ENCODE results near the gene NFIA. TPM values are rescaled to one million over a fixed set of nuclear protein-coding genes. Genes with fewer than 3 reads are reported as not detected.

Gene NFIA
- total RNA-seq, 1 experiment from 2014 or later = 0.35 TPM

- Histone ChIP-seq H3K14ac (ENCODE audit: insufficient read depth, low read length) (no peak overlapping the region), H2BK5ac (ENCODE audit: insufficient read length, low read length) (no peak overlapping the region), H2AFZ (ENCODE audit: low read length) (no peak overlapping the region), H2BK20ac (ENCODE audit: low read depth, low read length, poor library complexity, severe bottlenecking) (no peak overlapping the region), H3K79me2 (ENCODE audit: insufficient read depth, low read length) (no peaks in the 10 kb centered on the region), H3K9me3 (ENCODE audit: control insufficient read depth, low read depth, low read length) (no peaks in the 10 kb centered on the region), H3T11ph (ENCODE audit: low read length) (no peak overlapping the region), H4K5ac (ENCODE audit: insufficient read length, low read depth, low read length) (no peak overlapping the region), H3K4ac (ENCODE audit: low read depth, low read length) (no peak overlapping the region), H3K18ac (ENCODE audit: insufficient read length, low read depth, low read length) (no peak overlapping the region), H3K9ac (ENCODE audit: extremely low read depth, insufficient read length, low read length) (no peak overlapping the region), H2AK5ac (ENCODE audit: insufficient read length, low read length) (no peak overlapping the region), H2BK12ac (ENCODE audit: insufficient read length, low read depth, low read length) (no peak overlapping the region), H3K27ac (ENCODE audit: insufficient read length, low read depth, low read length) (no peak overlapping the region), H3K23ac (ENCODE audit: insufficient read length, low read depth, low read length) (no peak overlapping the region), H3K23me2 (ENCODE audit: insufficient read length, low read depth, low read length, poor library complexity, severe bottlenecking) (no peaks in the 10 kb centered on the region), H3K27me3 (ENCODE audit: insufficient read depth, low read length) (no peaks in the 10 kb centered on the region), H4K8ac (replicated peaks; ENCODE audit: insufficient read length, low read depth, low read length) (no peak overlapping the region), H4K20me1 (ENCODE audit: control insufficient read depth, insufficient read depth, insufficient read length) (no peaks in the 10 kb centered on the region), H2BK15ac (ENCODE audit: low read depth, low read length) (no peak overlapping the region), H4K91ac (ENCODE audit: insufficient read length, low read depth, low read length) (no peak overlapping the region), H3K4me1 (ENCODE audit: insufficient read depth, low read length) (no peaks in the 10 kb centered on the region), H3K79me1 (ENCODE audit: insufficient read depth, low read depth, low read length, poor library complexity, severe bottlenecking) (no peaks in the 10 kb centered on the region), H3K56ac (ENCODE audit: insufficient read length, low read depth, low read length) (no peak overlapping the region), H3K4me2 (ENCODE audit: insufficient read depth, insufficient read length, low read length) (no peak overlapping the region), H2BK120ac (ENCODE audit: low read depth, low read length, poor library complexity, severe bottlenecking) (no peak overlapping the region)
- DNase-seq = no peak
- WGBS (ENCODE audit: extremely low coverage, insufficient read length, low lambda C conversion rate) = no CpG with 5 or more reads among the region's 4 CpGs
- no peak overlapping the region for H3K27ac Mint-ChIP-seq
- H3K9me3 Mint-ChIP-seq = peaks cover 0 to 5% of the 10 kb centered on the region in 2 experiments; a peak in 1 of 5 replicates
- TF ChIP-seq CTCF (conservative IDR thresholded peaks at IDR 0.05) = no peak
- peaks cover 0 to 4% (median 0%) of the 10 kb centered on the region in 3 experiments; a peak in 1 of 7 replicates for H3K36me3 Mint-ChIP-seq (ENCODE audit: insufficient read depth in 1 of 3, low read depth in 3 of 3)
- H3K4me3 Mint-ChIP-seq = no peak overlapping the region
- H3K27me3 Mint-ChIP-seq (ENCODE audit: low read depth) = no peaks in the 10 kb centered on the region
- peaks cover 0 to 3% of the 10 kb centered on the region in 2 experiments; a peak in 1 of 4 replicates for H3K4me1 Mint-ChIP-seq
These were observed 247.2 kb downstream of the NFIA start for GRCh38 chr1:61329556-61329955.

All from H9 (cell line).